Thymus (tissue), 11 donors: ENCODE data around the gene GRIA4. TPM values are rescaled to one million over a fixed set of nuclear protein-coding genes. Genes with fewer than 3 reads are reported as not detected.

Source experiments
- DNase-seq, 9 donors: peaks; one replicate each; pipeline ENCODE4 v3.0.0-alpha.2; 2013; ENCODE audit warnings: low spot score in 9 of 9, low read depth in 6 of 9, missing footprints in 1 of 9
- H3K27ac ChIP-seq, 2 donors: one replicate each; pipeline ENCODE4 v1.5.1; 2013; ENCODE audit warnings: control low read depth in 1 of 2, low read depth in 1 of 2, low read length in 1 of 2, mild to moderate bottlenecking in 1 of 2, moderate library complexity in 1 of 2
- H3K27me3 ChIP-seq, 2 donors: one replicate each; pipeline ENCODE4 v1.5.1; 2013; ENCODE audit warnings: low read length in 1 of 2; ENCODE audit not compliant: control insufficient read depth in 2 of 2, insufficient read depth in 1 of 2
- H3K36me3 ChIP-seq, 2 donors: one replicate each; pipeline ENCODE4 v1.5.1; 2013; ENCODE audit warnings: low read length in 1 of 2, mild to moderate bottlenecking in 1 of 2, moderate library complexity in 1 of 2; ENCODE audit not compliant: control insufficient read depth in 2 of 2, insufficient read depth in 2 of 2
- H3K4me1 ChIP-seq, 2 donors: one replicate each; pipeline ENCODE4 v1.5.1; 2013; ENCODE audit warnings: low read length in 2 of 2; ENCODE audit not compliant: control insufficient read depth in 2 of 2, insufficient read depth in 2 of 2
- H3K4me3 ChIP-seq, 2 donors: one replicate each; pipeline ENCODE4 v1.5.1; 2013; ENCODE audit warnings: low read length in 2 of 2, control low read depth in 1 of 2, mild to moderate bottlenecking in 1 of 2
- H3K9me3 ChIP-seq, 2 donors: one replicate each; pipeline ENCODE4 v1.5.1; 2013; ENCODE audit warnings: low read length in 1 of 2, mild to moderate bottlenecking in 1 of 2; ENCODE audit not compliant: control insufficient read depth in 2 of 2, insufficient read depth in 1 of 2
- WGBS: extraction: QIAGEN DNeasy Blood & Tissue Kit; methylation state at CpG from one replicate; pipeline ENCODE4 v1.1.7; 2013; 5-methylcytosine and 5-hydroxymethylcytosine counted together
- polyA plus RNA-seq: library from polyadenylated mRNA; stranded (reverse); fragments of 200-250 nt; gene quantifications from one replicate; pipeline ENCODE4 v1.2.3, GENCODE V29; 2013
- total RNA-seq: library from RNA; stranded (reverse); fragments of 120-200 nt; gene quantifications from one replicate; pipeline ENCODE4 v1.2.4, GENCODE V29; 2013
- donor health status: healthy.

The GRIA4 gene
- total and polyA plus RNA-seq, 2 donors = under 0.01 to 0.14 TPM

DNA sequence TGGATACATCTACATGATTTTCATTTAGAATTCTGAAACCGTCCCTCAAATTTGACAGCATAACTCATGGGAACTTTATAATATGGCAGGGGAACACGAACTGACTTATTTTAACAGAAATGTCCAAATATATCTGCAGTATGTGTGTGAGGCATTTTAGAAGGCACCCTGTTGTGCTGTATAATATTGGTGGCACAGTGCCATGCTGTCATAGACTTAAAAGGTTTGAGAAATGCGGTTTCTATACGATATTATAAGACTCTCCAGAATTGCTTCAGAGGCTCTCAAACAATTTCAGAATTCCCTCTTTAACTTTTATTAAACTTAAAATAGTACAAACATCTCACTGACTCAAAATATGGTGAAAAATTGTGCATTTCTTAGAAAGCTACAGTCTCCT lies 230.5 kb downstream of the GRIA4 start:
- Histone ChIP-seq H3K27ac (no peak overlapping the region), H3K4me1 (no peaks in the 10 kb centered on the region), H3K9me3 (no peaks in the 10 kb centered on the region), H3K36me3 (no peaks in the 10 kb centered on the region), H3K27me3 (no peaks in the 10 kb centered on the region), H3K4me3 (no peak overlapping the region)
- 91% methylated on average over 4 of the region's 4 CpGs for WGBS
- DNase-seq = no peak

DNA sequence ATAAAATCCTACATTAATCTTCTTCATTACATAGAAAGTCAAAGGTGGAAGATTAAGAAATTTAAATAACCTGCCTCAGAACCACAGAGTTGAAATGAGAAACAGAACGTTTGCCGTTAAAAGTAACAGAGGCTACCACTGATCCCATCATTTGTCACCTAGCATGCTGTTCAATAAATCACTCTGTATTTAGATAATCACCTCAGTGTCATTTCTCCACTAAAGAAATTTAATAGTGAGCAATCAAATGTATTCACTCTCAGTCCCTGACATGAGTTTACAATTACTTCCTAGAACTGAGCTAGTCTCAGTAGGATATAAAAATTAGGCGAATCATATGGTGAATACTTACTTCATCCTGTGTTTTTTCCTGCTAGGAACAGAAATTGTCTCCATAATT lies 242.5 kb downstream of the GRIA4 start:
- no peaks in the 10 kb centered on the region for H3K4me1 ChIP-seq
- no peaks in the 10 kb centered on the region for H3K9me3 ChIP-seq
- WGBS = 96% methylated on average over 3 of the region's 3 CpGs
- no peak overlapping the region for H3K27ac ChIP-seq
- no peak overlapping the region for H3K4me3 ChIP-seq
- H3K36me3 ChIP-seq = no peaks in the 10 kb centered on the region
- no peak for DNase-seq
- no peaks in the 10 kb centered on the region for H3K27me3 ChIP-seq

DNA sequence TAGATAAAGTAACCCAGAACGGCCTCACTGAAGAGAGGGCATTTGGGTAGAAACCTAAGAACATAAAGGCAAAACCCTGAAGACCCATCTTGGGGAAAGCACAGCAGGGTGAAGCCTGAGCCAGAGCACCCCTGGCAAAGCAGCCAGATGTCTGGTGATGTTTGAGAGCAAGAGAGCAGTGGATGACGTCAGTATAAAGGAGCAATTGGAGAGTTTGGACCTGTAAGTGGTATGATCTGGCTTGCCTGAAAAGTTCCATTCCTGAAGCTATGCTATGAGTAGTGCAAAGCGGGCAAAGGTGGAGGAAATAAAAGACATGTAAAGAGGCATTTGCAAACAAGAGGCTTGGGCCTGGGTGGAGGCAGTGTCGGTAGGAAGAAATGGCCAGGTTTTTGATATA lies 244.4 kb downstream of the GRIA4 start:
- Histone ChIP-seq H3K27ac (no peak overlapping the region), H3K4me1 (no peaks in the 10 kb centered on the region), H3K36me3 (no peaks in the 10 kb centered on the region), H3K4me3 (no peak overlapping the region), H3K9me3 (no peaks in the 10 kb centered on the region), H3K27me3 (no peaks in the 10 kb centered on the region)
- 96% methylated on average over 4 of the region's 4 CpGs for WGBS
- DNase-seq = no peak

DNA sequence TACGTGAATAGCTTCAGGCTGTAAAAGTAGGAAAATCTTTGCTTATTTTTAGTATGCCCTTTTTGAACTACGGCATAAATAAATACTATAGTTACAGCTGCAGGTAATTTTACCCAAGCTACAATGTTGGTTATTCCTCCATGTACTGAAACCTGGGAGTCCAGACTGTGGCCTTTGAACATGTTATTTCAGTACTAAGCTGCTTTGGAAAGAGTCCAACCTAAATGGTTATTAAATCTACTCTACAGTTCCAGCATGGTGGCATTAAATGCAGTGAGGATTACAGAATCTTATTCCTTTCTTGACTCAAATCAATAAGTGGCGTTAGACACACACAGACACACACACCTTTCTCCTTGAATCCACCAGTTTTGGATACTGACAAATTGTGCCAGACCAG lies 247.1 kb downstream of the GRIA4 start:
- no peaks in the 10 kb centered on the region for H3K4me1 ChIP-seq
- no peaks in the 10 kb centered on the region for H3K9me3 ChIP-seq
- no peak overlapping the region for H3K27ac ChIP-seq
- no peak overlapping the region for H3K4me3 ChIP-seq
- no peaks in the 10 kb centered on the region for H3K27me3 ChIP-seq
- no peak for DNase-seq
- no peaks in the 10 kb centered on the region for H3K36me3 ChIP-seq
- 93% methylated on average over 3 of the region's 3 CpGs for WGBS

DNA sequence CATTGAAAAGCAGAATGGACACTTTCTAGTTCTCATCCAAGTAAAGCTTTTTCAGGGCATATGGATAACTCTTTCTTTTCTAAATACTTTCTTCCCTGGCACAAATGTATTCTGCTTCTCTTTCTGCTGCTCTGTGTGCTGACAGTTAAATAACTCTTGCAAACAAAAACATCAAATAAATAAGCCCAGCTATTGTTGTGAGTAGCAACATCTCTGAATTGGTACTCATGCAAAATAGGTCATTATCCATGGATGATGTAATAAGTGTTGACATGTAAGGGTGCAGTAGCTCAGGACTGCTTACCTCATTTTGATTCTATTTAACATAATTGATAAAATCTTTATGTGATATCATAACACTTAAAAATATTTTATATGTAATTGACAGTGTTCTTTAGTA lies 247.9 kb downstream of the GRIA4 start:
- no peak overlapping the region for H3K27ac ChIP-seq
- H3K4me3 ChIP-seq = no peak overlapping the region
- H3K4me1 ChIP-seq = no peaks in the 10 kb centered on the region
- H3K9me3 ChIP-seq = no peaks in the 10 kb centered on the region
- H3K27me3 ChIP-seq = no peaks in the 10 kb centered on the region
- no peak for DNase-seq
- H3K36me3 ChIP-seq = no peaks in the 10 kb centered on the region

DNA sequence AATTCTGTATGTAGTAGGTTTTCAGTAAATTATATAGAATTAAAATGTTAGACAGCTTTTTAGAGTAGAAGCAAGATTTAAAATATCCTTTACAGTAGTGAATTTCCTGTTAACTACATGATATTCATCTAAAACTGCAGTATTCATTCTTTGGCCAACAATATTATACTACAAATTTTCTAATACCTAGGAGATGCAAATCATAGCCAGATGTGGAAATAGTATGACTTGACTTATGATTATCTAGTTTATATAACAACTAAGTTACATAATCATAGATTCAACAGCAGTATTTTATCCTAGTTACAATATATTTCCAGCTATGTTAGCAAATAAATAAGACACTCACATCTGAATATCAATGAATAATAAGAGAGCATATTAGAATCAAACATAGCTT lies 249.0 kb downstream of the GRIA4 start:
- no peaks in the 10 kb centered on the region for H3K27me3 ChIP-seq
- H3K4me3 ChIP-seq = no peak overlapping the region
- H3K9me3 ChIP-seq = no peaks in the 10 kb centered on the region
- H3K27ac ChIP-seq = no peak overlapping the region
- no peaks in the 10 kb centered on the region for H3K4me1 ChIP-seq
- no peaks in the 10 kb centered on the region for H3K36me3 ChIP-seq
- DNase-seq = no peak

DNA sequence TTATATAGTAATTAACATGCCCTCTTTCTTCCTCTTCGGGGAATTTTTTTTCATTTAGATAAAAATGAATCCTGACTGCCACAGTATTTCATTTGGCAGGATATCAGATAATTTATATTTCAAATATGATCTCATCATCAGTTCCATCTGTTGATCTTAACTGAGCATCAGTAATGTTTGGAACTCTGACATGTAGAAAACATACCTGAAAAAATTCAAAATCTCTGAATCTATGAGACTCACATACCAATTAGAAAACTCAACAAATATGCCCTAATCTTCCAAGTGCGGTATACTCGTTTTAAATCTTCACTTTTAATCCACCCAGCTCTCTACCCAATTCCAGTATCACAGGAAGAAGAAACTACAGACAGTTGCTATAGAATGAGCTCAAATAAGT lies 250.2 kb downstream of the GRIA4 start:
- H3K27me3 ChIP-seq = no peaks in the 10 kb centered on the region
- H3K9me3 ChIP-seq = no peaks in the 10 kb centered on the region
- H3K27ac ChIP-seq = no peak overlapping the region
- no peaks in the 10 kb centered on the region for H3K4me1 ChIP-seq
- DNase-seq = no peak
- WGBS = 93% methylated on average over 3 of the region's 3 CpGs
- no peak overlapping the region for H3K4me3 ChIP-seq
- no peaks in the 10 kb centered on the region for H3K36me3 ChIP-seq

DNA sequence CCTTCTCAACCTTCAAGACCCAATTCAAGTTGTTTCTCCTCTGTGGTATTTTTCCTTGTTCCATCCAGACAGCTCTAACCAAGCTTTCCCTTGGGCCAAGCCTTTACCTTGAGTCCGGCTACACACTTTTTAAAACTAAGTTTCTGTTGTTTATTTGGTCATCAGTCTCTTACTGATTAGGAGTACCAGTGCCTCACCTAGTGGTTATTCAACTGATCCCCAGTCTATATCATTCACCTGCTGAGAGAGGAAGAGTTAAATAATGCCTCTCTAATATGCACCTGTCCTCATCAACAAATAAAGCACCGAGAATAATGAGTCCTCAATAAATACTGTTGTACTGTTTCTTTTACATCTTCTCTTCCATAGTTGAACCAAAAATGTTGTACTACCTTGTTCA lies 251.4 kb downstream of the GRIA4 start:
- Histone ChIP-seq H3K36me3 (no peaks in the 10 kb centered on the region), H3K27ac (no peak overlapping the region), H3K4me1 (no peaks in the 10 kb centered on the region), H3K4me3 (no peak overlapping the region), H3K27me3 (no peaks in the 10 kb centered on the region), H3K9me3 (no peaks in the 10 kb centered on the region)
- WGBS = 91% methylated on average over 2 of the region's 2 CpGs
- no peak for DNase-seq

DNA sequence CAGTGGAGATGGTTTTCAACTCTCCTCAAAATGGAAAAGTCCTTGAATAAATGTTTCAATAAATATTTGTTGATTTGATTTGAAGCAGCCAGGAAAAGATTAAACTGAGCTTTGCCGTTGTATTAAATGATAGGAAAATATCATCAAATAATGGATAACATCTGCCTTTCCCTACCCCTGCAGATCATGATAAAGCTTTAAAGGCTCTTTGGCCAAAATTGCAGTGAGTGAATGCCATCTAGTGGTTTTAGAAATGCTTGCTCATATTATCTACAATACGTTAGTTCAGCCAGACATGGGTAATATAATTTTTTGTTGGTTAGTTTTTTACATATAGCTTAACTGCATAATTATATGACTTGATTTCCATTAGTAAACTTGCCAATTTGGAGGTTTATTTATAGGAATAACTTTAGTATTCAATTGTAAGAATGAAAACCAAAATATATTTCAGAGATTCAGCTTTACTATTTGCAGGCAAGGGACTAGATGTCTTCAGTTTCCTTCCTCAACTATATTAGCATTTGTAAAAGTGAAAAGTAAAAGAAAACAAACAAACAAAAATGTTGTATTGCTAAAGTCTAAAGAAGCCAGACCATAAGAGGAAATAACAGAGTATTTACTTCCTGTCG lies 253.0 kb downstream of the GRIA4 start:
- Histone ChIP-seq H3K36me3 (no peaks in the 10 kb centered on the region), H3K27me3 (no peaks in the 10 kb centered on the region), H3K4me3 (no peak overlapping the region), H3K4me1 (no peaks in the 10 kb centered on the region), H3K9me3 (no peaks in the 10 kb centered on the region), H3K27ac (no peak overlapping the region)
- peak in 3 of 9 donors; percentile 1 to 29 (median 4) for DNase-seq
- 28% methylated on average over 3 of the region's 3 CpGs for WGBS

DNA sequence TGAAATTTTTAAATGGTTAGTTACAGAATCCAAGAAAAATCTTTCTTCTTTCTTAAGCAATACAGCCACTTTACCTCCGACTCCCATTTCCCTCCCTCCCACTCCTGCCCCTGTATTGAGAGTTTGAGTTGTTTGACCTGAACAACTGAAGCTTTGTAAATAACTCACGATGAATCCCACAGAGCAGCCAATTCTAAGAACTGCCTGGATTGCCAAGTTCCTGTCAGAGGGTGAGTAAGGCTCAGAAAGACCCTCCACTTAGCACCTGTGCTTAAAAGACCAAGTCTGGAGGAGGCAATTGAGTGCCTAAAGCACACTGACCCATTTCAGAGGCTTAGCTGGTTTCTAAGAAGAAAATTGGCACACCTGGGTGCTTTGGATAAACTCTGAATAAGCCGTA lies 253.7 kb downstream of the GRIA4 start:
- H3K27me3 ChIP-seq = no peaks in the 10 kb centered on the region
- no peaks in the 10 kb centered on the region for H3K36me3 ChIP-seq
- no peak overlapping the region for H3K27ac ChIP-seq
- no peaks in the 10 kb centered on the region for H3K4me1 ChIP-seq
- 52% methylated on average over 3 of the region's 3 CpGs for WGBS
- H3K9me3 ChIP-seq = no peaks in the 10 kb centered on the region
- no peak overlapping the region for H3K4me3 ChIP-seq
- DNase-seq = no peak
